Suprapubic skin (tissue), 4 donors: ENCODE measurements around the gene RMC1.

Source experiments
- POLR2A ChIP-seq, 2 donors: fragments of 450-650 bp; IDR thresholded peaks; one replicate each; pipeline ENCODE4 v1.6.1; 2017; ENCODE audit warnings: antibody characterized with exemption in 2 of 2, mild to moderate bottlenecking in 2 of 2, moderate library complexity in 2 of 2
- POLR2AphosphoS5 ChIP-seq, 3 donors: sonication (generic); formaldehyde crosslinking; IDR thresholded peaks; one replicate each; pipeline ENCODE4 v1.6.1; 2017; ENCODE audit warnings: antibody characterized with exemption in 3 of 3
- TF ChIP-seq, protein P1 (sequence below), 2 donors: fragments of 200-600 bp in 1 of 2; fragments of 450-650 bp in 1 of 2; sonication (generic) in 1 of 2; IDR thresholded peaks; one replicate each; pipeline ENCODE4 v1.5.1; 2016 to 2019; ENCODE audit warnings: antibody characterized with exemption in 2 of 2, mild to moderate bottlenecking in 1 of 2, moderate library complexity in 1 of 2

DNA sequence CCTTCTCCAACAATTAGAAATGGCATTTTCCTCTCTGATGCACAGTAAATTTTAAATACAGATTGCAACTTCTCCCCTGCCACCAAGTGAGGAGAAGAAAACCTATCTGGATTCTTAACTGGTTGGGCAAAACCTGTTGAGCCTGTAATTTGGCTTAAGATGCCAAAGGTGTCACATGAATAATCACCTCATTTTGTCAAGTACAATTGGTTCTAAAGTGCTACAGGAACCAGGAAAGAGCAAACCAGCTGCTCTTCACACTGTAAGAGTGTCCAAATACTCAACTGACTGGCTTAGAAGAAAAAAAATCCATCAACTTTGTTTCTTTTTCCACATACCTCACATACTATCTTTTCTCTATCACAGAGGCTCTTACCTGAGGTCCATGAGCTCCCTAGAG, 47.6 kb downstream of the RMC1 start:
- TF ChIP-seq POLR2A (IDR thresholded peaks at IDR 0.05), result no peak
- TF ChIP-seq, protein P1, sequence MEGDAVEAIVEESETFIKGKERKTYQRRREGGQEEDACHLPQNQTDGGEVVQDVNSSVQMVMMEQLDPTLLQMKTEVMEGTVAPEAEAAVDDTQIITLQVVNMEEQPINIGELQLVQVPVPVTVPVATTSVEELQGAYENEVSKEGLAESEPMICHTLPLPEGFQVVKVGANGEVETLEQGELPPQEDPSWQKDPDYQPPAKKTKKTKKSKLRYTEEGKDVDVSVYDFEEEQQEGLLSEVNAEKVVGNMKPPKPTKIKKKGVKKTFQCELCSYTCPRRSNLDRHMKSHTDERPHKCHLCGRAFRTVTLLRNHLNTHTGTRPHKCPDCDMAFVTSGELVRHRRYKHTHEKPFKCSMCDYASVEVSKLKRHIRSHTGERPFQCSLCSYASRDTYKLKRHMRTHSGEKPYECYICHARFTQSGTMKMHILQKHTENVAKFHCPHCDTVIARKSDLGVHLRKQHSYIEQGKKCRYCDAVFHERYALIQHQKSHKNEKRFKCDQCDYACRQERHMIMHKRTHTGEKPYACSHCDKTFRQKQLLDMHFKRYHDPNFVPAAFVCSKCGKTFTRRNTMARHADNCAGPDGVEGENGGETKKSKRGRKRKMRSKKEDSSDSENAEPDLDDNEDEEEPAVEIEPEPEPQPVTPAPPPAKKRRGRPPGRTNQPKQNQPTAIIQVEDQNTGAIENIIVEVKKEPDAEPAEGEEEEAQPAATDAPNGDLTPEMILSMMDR (IDR thresholded peaks at IDR 0.05), result no peak
- peak in 1 of 3 donors; percentile 56 for TF ChIP-seq POLR2AphosphoS5 (IDR thresholded peaks at IDR 0.05)
